Activated naive CD4-positive, alpha-beta T cell treated with anti-CD3 and anti-CD28 coated beads, Interleukin-2, amount 50 U/mL, for 72 hours (primary cell): ENCODE results near the gene MSTO1. TPM values are rescaled to one million over a fixed set of nuclear protein-coding genes. Genes with fewer than 3 reads are reported as not detected.
A peak's percentile ranks its signal among the peaks of the same experiment; 100 is the strongest.
"Not testable (repeated sequence)": the region's sequence is repeated elsewhere in the genome, so short reads cannot be mapped to it uniquely, and the experiment has no call there.

Experiments used
- ATAC-seq, 2 donors: fragments of 150-1000 bp; cut with Tn5 transposase; 2 replicates each; pipeline ENCODE4 v1.10.0; 2021; ENCODE audit warnings: mild to moderate bottlenecking in 2 of 2, moderate library complexity in 2 of 2
- DNase-seq, 2 donors: peaks; one replicate each; pipeline ENCODE4 v3.0.0; 2021 to 2022; ENCODE audit warnings: low spot score in 2 of 2
- H3K27ac Mint-ChIP-seq, 2 donors: one replicate each; pipeline ENCODE4 v1.8.0; 2022; ENCODE audit warnings: mild to moderate bottlenecking in 2 of 2, mixed read lengths in 2 of 2
- H3K36me3 Mint-ChIP-seq, 2 donors: one replicate each; pipeline ENCODE4 v1.8.0; 2022; ENCODE audit warnings: mixed read lengths in 2 of 2
- H3K9me3 Mint-ChIP-seq, 2 donors: one replicate each; pipeline ENCODE4 v1.8.0; 2022; ENCODE audit warnings: mixed read lengths in 2 of 2
- total RNA-seq, 2 donors: library from RNA; stranded (reverse); gene quantifications; one replicate each; pipeline ENCODE4 v1.2.3, GENCODE V29; 2022

Gene MSTO1
- total RNA-seq, result 10 to 100 TPM; 50.1 to 55.3 TPM

GRCh38 chr1:155609515-155610256, at the start of gene MSTO1:
TSS of gene MSTO1 (plus strand) at chr1:155610218. CDS start at chr1:155610249, 31 bp downstream.
- peak; percentile 97 for ATAC-seq
- DNase-seq, result peak; percentile 96 to 97

GRCh38 chr1:155561779-155562580, 48.0 kb upstream of the MSTO1 start:
- Mint-ChIP-seq H3K27ac (peak overlapping the region; percentile 96 to 97), H3K36me3 (peaks cover 12 to 18% of the 10 kb centered on the region in 2 donors)
- H3K9me3 Mint-ChIP-seq, result not testable (repeated sequence)
- DNase-seq, result peak; percentile 64 to 66
- peak in 1 of 2 donors; percentile 13 for ATAC-seq

More at GRCh38 chr1:155609515-155610256, at the start of gene MSTO1:
- Mint-ChIP-seq H3K27ac (peak within 1 kb of the TSS; percentile 91 to 94), H3K9me3 (no peaks in the 10 kb centered on the region), H3K36me3 (peaks cover 14 to 16% of the 10 kb centered on the region in 2 donors)

- H3K27ac Mint-ChIP-seq, result peak within 1 kb of the TSS; percentile 96 to 97
- ATAC-seq (peak; percentile 85 to 87), DNase-seq (peak; percentile 89 to 94)
- H3K36me3 Mint-ChIP-seq, result peaks cover 12 to 18% of the 10 kb centered on the region in 2 donors
- no peaks in the 10 kb centered on the region for H3K9me3 Mint-ChIP-seq
Measured at GRCh38 chr1:155562581-155563376, 47.2 kb upstream of the MSTO1 start, which contains the start of gene ASH1L. TSS of gene ASH1L (minus strand) at chr1:155562803. CDS start at chr1:155521519, 41,284 bp downstream.

- not testable (repeated sequence) for DNase-seq, H3K9me3 Mint-ChIP-seq
- ATAC-seq, result peak; percentile 17 to 18
Measured at GRCh38 chr1:155563377-155564022, 46.5 kb upstream of the MSTO1 start.

GRCh38 chr1:155569988-155570592, 39.9 kb upstream of the MSTO1 start:
- Mint-ChIP-seq H3K36me3 (peaks cover 0 to 8% of the 10 kb centered on the region in 2 donors), H3K9me3 (no peaks in the 10 kb centered on the region), H3K27ac (no peak overlapping the region)
- DNase-seq, result no peak
- peak in 1 of 2 donors; percentile 50 for ATAC-seq

More at GRCh38 chr1:155563377-155564022, 46.5 kb upstream of the MSTO1 start:
- Mint-ChIP-seq H3K27ac (peak overlapping the region; percentile 95 to 97), H3K36me3 (peaks cover 12 to 18% of the 10 kb centered on the region in 2 donors)

GRCh38 chr1:155570593-155570990, 39.4 kb upstream of the MSTO1 start:
- ATAC-seq (no peak), DNase-seq (no peak)
- Mint-ChIP-seq H3K9me3 (no peaks in the 10 kb centered on the region), H3K27ac (no peak overlapping the region), H3K36me3 (peaks cover 0 to 8% of the 10 kb centered on the region in 2 donors)

GRCh38 chr1:155574077-155574476, 35.9 kb upstream of the MSTO1 start:
- Mint-ChIP-seq H3K27ac (no peak overlapping the region), H3K9me3 (no peaks in the 10 kb centered on the region), H3K36me3 (peaks cover 0 to 8% of the 10 kb centered on the region in 2 donors)
- DNase-seq (no peak), ATAC-seq (no peak)

GRCh38 chr1:155575608-155576007, 34.4 kb upstream of the MSTO1 start:
- not testable (repeated sequence) for H3K36me3 Mint-ChIP-seq, H3K9me3 Mint-ChIP-seq, ATAC-seq, H3K27ac Mint-ChIP-seq, DNase-seq

GRCh38 chr1:155583846-155584245, 26.2 kb upstream of the MSTO1 start:
- peak overlapping the region in 1 of 2 donors; percentile 50 for H3K27ac Mint-ChIP-seq
- DNase-seq, H3K9me3 Mint-ChIP-seq, ATAC-seq, H3K36me3 Mint-ChIP-seq: not testable (repeated sequence)

GRCh38 chr1:155589282-155589681, 20.7 kb upstream of the MSTO1 start:
- not testable (repeated sequence) for H3K9me3 Mint-ChIP-seq, H3K27ac Mint-ChIP-seq, H3K36me3 Mint-ChIP-seq, DNase-seq, ATAC-seq

GRCh38 chr1:155590516-155591247, 19.3 kb upstream of the MSTO1 start:
- DNase-seq, H3K27ac Mint-ChIP-seq, H3K36me3 Mint-ChIP-seq, ATAC-seq, H3K9me3 Mint-ChIP-seq: not testable (repeated sequence)

GRCh38 chr1:155591770-155592169, 18.2 kb upstream of the MSTO1 start:
- H3K9me3 Mint-ChIP-seq, result no peaks in the 10 kb centered on the region
- H3K36me3 Mint-ChIP-seq, result no peaks in the 10 kb centered on the region
- H3K27ac Mint-ChIP-seq, result peak overlapping the region in 1 of 2 donors; percentile 84
- DNase-seq (no peak), ATAC-seq (peak; percentile 64 to 70)

GRCh38 chr1:155595877-155596474, 14.0 kb upstream of the MSTO1 start:
- not testable (repeated sequence) for H3K36me3 Mint-ChIP-seq, H3K9me3 Mint-ChIP-seq, DNase-seq, H3K27ac Mint-ChIP-seq, ATAC-seq

- ATAC-seq (no peak), DNase-seq (no peak)
- no peaks in the 10 kb centered on the region for H3K36me3 Mint-ChIP-seq
- no peaks in the 10 kb centered on the region for H3K9me3 Mint-ChIP-seq
- H3K27ac Mint-ChIP-seq, result no peak overlapping the region
Measured at GRCh38 chr1:155596864-155597263, 13.2 kb upstream of the MSTO1 start.
